Mucosa of stomach (tissue), 1 donor: ENCODE results near the gene SLC4A8.
"Not testable (repeated sequence)": the region's sequence is repeated elsewhere in the genome, so short reads cannot be mapped to it uniquely, and the experiment has no call there.

ENCODE experiments used
- H3K27me3 ChIP-seq: one replicate; pipeline ENCODE4 v1.7.0; 2013; ENCODE audit warnings: mild to moderate bottlenecking, low read length; ENCODE audit not compliant: control insufficient read depth, insufficient read depth
- H3K36me3 ChIP-seq: one replicate; pipeline ENCODE4 v1.7.0; 2013; ENCODE audit warnings: low read length; ENCODE audit not compliant: control insufficient read depth, insufficient read depth
- H3K4me1 ChIP-seq: one replicate; pipeline ENCODE4 v1.7.0; 2013; ENCODE audit warnings: mild to moderate bottlenecking, low read length; ENCODE audit not compliant: control insufficient read depth, insufficient read depth
- H3K4me3 ChIP-seq: one replicate; pipeline ENCODE4 v1.7.0; 2013; ENCODE audit warnings: low read length
- H3K9ac ChIP-seq: one replicate; pipeline ENCODE4 v1.7.0; 2013; ENCODE audit warnings: mild to moderate bottlenecking, low read length, moderate library complexity
- H3K9me3 ChIP-seq: one replicate; pipeline ENCODE4 v1.7.0; 2013; ENCODE audit warnings: mild to moderate bottlenecking, low read length, moderate library complexity; ENCODE audit not compliant: control insufficient read depth
- donor health status: Pancreatic carcinoma.

Gene SLC4A8

GRCh38 chr12:51442324-51442723, 17.7 kb downstream of the SLC4A8 start:
- H3K9ac ChIP-seq = no peak overlapping the region
- no peaks in the 10 kb centered on the region for H3K36me3 ChIP-seq
- H3K4me1 ChIP-seq = peaks cover 13% of the 10 kb centered on the region
- no peaks in the 10 kb centered on the region for H3K9me3 ChIP-seq
- H3K4me3 ChIP-seq = no peak overlapping the region
- H3K27me3 ChIP-seq = no peaks in the 10 kb centered on the region

- Histone ChIP-seq H3K9ac (no peak overlapping the region), H3K9me3 (no peaks in the 10 kb centered on the region), H3K4me1 (peaks cover 13% of the 10 kb centered on the region), H3K4me3 (no peak overlapping the region), H3K27me3 (no peaks in the 10 kb centered on the region), H3K36me3 (no peaks in the 10 kb centered on the region)
Observed at GRCh38 chr12:51443573-51443972, 18.9 kb downstream of the SLC4A8 start.

- no peaks in the 10 kb centered on the region for H3K9me3 ChIP-seq
- H3K4me3 ChIP-seq = no peak overlapping the region
- no peak overlapping the region for H3K9ac ChIP-seq
- no peaks in the 10 kb centered on the region for H3K27me3 ChIP-seq
- H3K36me3 ChIP-seq = no peaks in the 10 kb centered on the region
- peaks cover 17% of the 10 kb centered on the region for H3K4me1 ChIP-seq
Observed at GRCh38 chr12:51448618-51449256, 24.1 kb downstream of the SLC4A8 start.

- Histone ChIP-seq H3K4me1 (peaks cover 17% of the 10 kb centered on the region), H3K36me3 (no peaks in the 10 kb centered on the region), H3K4me3 (no peak overlapping the region), H3K27me3 (no peaks in the 10 kb centered on the region), H3K9ac (no peak overlapping the region), H3K9me3 (no peaks in the 10 kb centered on the region)
Observed at GRCh38 chr12:51449580-51450246, 25.1 kb downstream of the SLC4A8 start.

DNA sequence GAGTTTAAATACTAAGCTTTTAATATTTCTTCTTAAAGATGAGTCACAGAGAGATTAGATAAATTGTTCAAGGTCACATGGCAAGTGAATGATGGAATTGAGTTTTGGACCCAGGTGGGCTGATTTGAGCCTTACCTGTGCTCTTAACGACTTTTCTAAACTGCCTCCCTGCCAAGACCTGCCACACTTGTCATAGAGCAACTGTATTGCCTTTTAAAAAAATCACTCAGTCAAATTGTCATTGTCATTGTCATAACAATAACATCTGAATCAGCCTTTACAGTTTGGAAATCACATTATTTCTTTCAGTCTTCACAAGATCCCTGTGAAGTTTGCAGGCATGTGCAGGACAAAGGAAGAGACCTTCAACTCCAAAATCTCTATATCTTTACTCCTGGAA, 25.7 kb downstream of the SLC4A8 start:
- H3K9ac ChIP-seq = no peak overlapping the region
- no peaks in the 10 kb centered on the region for H3K9me3 ChIP-seq
- H3K4me3 ChIP-seq = no peak overlapping the region
- no peaks in the 10 kb centered on the region for H3K27me3 ChIP-seq
- peaks cover 17% of the 10 kb centered on the region for H3K4me1 ChIP-seq
- no peaks in the 10 kb centered on the region for H3K36me3 ChIP-seq

GRCh38 chr12:51450806-51451205, 26.2 kb downstream of the SLC4A8 start:
- H3K4me3 ChIP-seq = no peak overlapping the region
- no peaks in the 10 kb centered on the region for H3K36me3 ChIP-seq
- H3K27me3 ChIP-seq = no peaks in the 10 kb centered on the region
- H3K4me1 ChIP-seq = peaks cover 17% of the 10 kb centered on the region
- no peaks in the 10 kb centered on the region for H3K9me3 ChIP-seq
- no peak overlapping the region for H3K9ac ChIP-seq

DNA sequence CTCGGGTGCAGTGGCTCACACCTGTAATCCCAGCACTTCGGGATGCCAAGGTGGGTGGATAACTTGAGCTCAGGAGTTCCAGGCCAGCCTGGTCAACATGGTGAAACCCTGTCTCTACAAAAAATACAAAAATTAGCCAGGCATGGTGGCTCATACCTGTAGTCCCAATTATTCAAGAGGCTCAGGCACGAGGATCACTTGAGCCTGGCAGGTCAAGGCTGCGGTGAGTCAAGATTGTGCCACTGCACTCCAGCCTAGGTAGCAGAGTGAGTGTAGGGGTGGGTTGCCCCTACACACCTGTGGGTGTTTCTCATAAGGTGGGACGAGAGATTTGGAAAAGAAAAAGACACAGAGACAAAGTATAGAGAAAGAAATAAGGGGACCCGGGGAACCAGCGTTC, 29.4 kb downstream of the SLC4A8 start:
- H3K9ac ChIP-seq, H3K4me1 ChIP-seq, H3K27me3 ChIP-seq, H3K36me3 ChIP-seq, H3K9me3 ChIP-seq, H3K4me3 ChIP-seq: not testable (repeated sequence)

- H3K36me3 ChIP-seq, H3K9ac ChIP-seq, H3K4me3 ChIP-seq, H3K4me1 ChIP-seq, H3K9me3 ChIP-seq, H3K27me3 ChIP-seq: not testable (repeated sequence)
Observed at GRCh38 chr12:51455050-51455449, 30.4 kb downstream of the SLC4A8 start.

- H3K27me3 ChIP-seq = no peaks in the 10 kb centered on the region
- H3K36me3 ChIP-seq = no peaks in the 10 kb centered on the region
- H3K9me3 ChIP-seq = no peaks in the 10 kb centered on the region
- no peak overlapping the region for H3K9ac ChIP-seq
- H3K4me3 ChIP-seq = no peak overlapping the region
- H3K4me1 ChIP-seq = peaks cover 5% of the 10 kb centered on the region
Observed at GRCh38 chr12:51458635-51459034, 34.0 kb downstream of the SLC4A8 start.

GRCh38 chr12:51460519-51460918, 35.9 kb downstream of the SLC4A8 start:
- H3K9me3 ChIP-seq = no peaks in the 10 kb centered on the region
- no peak overlapping the region for H3K4me3 ChIP-seq
- H3K4me1 ChIP-seq = peaks cover 5% of the 10 kb centered on the region
- H3K9ac ChIP-seq = no peak overlapping the region
- no peaks in the 10 kb centered on the region for H3K36me3 ChIP-seq
- no peaks in the 10 kb centered on the region for H3K27me3 ChIP-seq

- no peaks in the 10 kb centered on the region for H3K36me3 ChIP-seq
- H3K4me1 ChIP-seq = peaks cover 5% of the 10 kb centered on the region
- no peaks in the 10 kb centered on the region for H3K27me3 ChIP-seq
- H3K4me3 ChIP-seq = no peak overlapping the region
- H3K9ac ChIP-seq = no peak overlapping the region
- no peaks in the 10 kb centered on the region for H3K9me3 ChIP-seq
Observed at GRCh38 chr12:51465491-51465890, 40.9 kb downstream of the SLC4A8 start.

GRCh38 chr12:51470116-51470515, 45.5 kb downstream of the SLC4A8 start:
- no peak overlapping the region for H3K9ac ChIP-seq
- no peaks in the 10 kb centered on the region for H3K4me1 ChIP-seq
- H3K27me3 ChIP-seq = no peaks in the 10 kb centered on the region
- no peaks in the 10 kb centered on the region for H3K36me3 ChIP-seq
- H3K4me3 ChIP-seq = no peak overlapping the region
- no peaks in the 10 kb centered on the region for H3K9me3 ChIP-seq
